HCT116 (cell line): Measurements from ENCODE around the gene SCOC. TPM values are rescaled to one million over a fixed set of nuclear protein-coding genes. Genes with fewer than 3 reads are reported as not detected.

Source experiments
- ATAC-seq: fragments of 200-7000 bp; cut with Tn5 transposase; 2 replicates; pipeline ENCODE4 v1.9.1; 2020; ENCODE audit warnings: mild to moderate bottlenecking, moderate library complexity
- BruUV-seq: library from RNA; stranded (reverse); fragments of 400-500 nt; replicated peaks from 2 replicates; lab custom pipeline; 2021; lab: Mats Ljungman, UMichigan
- CTCF ChIA-PET: fragments of 300-600 bp; sonication (Branson Sonifier 250); formaldehyde crosslinking; loops from one replicate; lab custom pipeline; 2021; ENCODE audit warnings: antibody characterized with exemption; lab: Charles Lee
- POLR2A ChIA-PET: fragments of 300-600, 350-600 bp; sonication (Branson Sonifier 250); formaldehyde crosslinking; loops from one replicate; lab custom pipeline; 2021; ENCODE audit warnings: antibody characterized with exemption; lab: Charles Lee
- RAD21 ChIA-PET, 2 experiments: fragments of 300-600 bp; sonication (Branson Sonifier 250); formaldehyde crosslinking; loops; one replicate each; lab custom pipeline; 2023; ENCODE audit warnings: low total read pairs in 2 of 2; ENCODE audit not compliant: uncharacterized antibody in 2 of 2, unreplicated experiment in 2 of 2, low non-redundant PET in 1 of 2; lab: Charles Lee
- DNase-seq: peaks from one replicate; pipeline ENCODE4 v3.0.0-alpha.2; 2010; ENCODE audit warnings: low read depth, low spot score
- H2AFZ ChIP-seq: fragments of 200-600 bp; shearing (Covaris generic), sonication (generic); 2 replicates; pipeline ENCODE4 v1.6.1; 2017; ENCODE audit warnings: low read depth, mixed run types, mixed read lengths, antibody characterized with exemption, low read length; ENCODE audit not compliant: poor library complexity, severe bottlenecking
- H3K27ac ChIP-seq: 2 replicates; pipeline ENCODE4 v1.5.1; 2012; ENCODE audit warnings: low read depth, low read length
- H3K27me3 ChIP-seq: fragments of 200-600 bp; sonication (generic); 2 replicates; pipeline ENCODE4 v1.6.1; 2016; ENCODE audit warnings: mixed run types, low read length, mixed read lengths; ENCODE audit not compliant: insufficient read depth
- H3K36me3 ChIP-seq, 2 experiments: fragments of 200-500 bp in 1 of 2; fragments of 200-600 bp in 1 of 2; sonication (Bioruptor generic) in 1 of 2; sonication (generic) in 1 of 2; 2 replicates each; pipeline versions ENCODE4 v1.5.1 to v1.6.1; 2014 to 2016; ENCODE audit warnings: low read length in 2 of 2, inconsistent platforms in 1 of 2, mixed read lengths in 1 of 2, mixed run types in 1 of 2; ENCODE audit not compliant: insufficient read depth in 2 of 2, control insufficient read depth in 1 of 2
- H3K4me1 ChIP-seq, 2 experiments: fragments of 200-600 bp in 1 of 2; sonication (generic) in 1 of 2; 2 replicates each; pipeline versions ENCODE4 v1.5.1 to v1.6.1; 2012 to 2017; ENCODE audit warnings: low read length in 2 of 2, inconsistent platforms in 1 of 2, mild to moderate bottlenecking in 1 of 2, mixed read lengths in 1 of 2, mixed run types in 1 of 2, moderate library complexity in 1 of 2; ENCODE audit not compliant: insufficient read depth in 2 of 2, control insufficient read depth in 1 of 2
- H3K4me2 ChIP-seq: fragments of 200-600 bp; sonication (generic); 2 replicates; pipeline ENCODE4 v1.6.1; 2017; ENCODE audit warnings: mixed run types, low read length, mixed read lengths
- H3K4me3 ChIP-seq, 2 experiments: fragments of 200-600 bp in 1 of 2; sonication (generic) in 1 of 2; replicated peaks in 1 of 2; 2 replicates each; pipeline ENCODE4 v1.5.1; 2011 to 2016; ENCODE audit warnings: low read length in 2 of 2, control low read depth in 1 of 2, low read depth in 1 of 2, mild to moderate bottlenecking in 1 of 2, mixed read lengths in 1 of 2, mixed run types in 1 of 2
- H3K79me2 ChIP-seq: fragments of 200-600 bp; sonication (generic); 2 replicates; pipeline ENCODE4 v1.6.1; 2017; ENCODE audit warnings: mild to moderate bottlenecking, mixed run types, low read length, moderate library complexity, mixed read lengths; ENCODE audit not compliant: insufficient read depth
- H3K9ac ChIP-seq: fragments of 200-600 bp; sonication (generic); 2 replicates; pipeline ENCODE4 v1.6.1; 2016; ENCODE audit warnings: low read length, mixed read lengths
- H3K9me2 ChIP-seq: fragments of 200-600 bp; sonication (generic), shearing (Covaris generic); 2 replicates; pipeline ENCODE4 v1.6.1; 2017; ENCODE audit warnings: mixed run types, mild to moderate bottlenecking, moderate library complexity; ENCODE audit not compliant: insufficient read depth
- H3K9me3 ChIP-seq, 2 experiments: fragments of 200-500 bp in 1 of 2; fragments of 200-600 bp in 1 of 2; sonication (Bioruptor generic) in 1 of 2; sonication (generic) in 1 of 2; 2 replicates each; pipeline ENCODE4 v1.6.1; 2014 to 2017; ENCODE audit warnings: low read length in 2 of 2, mixed read lengths in 2 of 2, inconsistent platforms in 1 of 2, low read depth in 1 of 2, mild to moderate bottlenecking in 1 of 2, mixed run types in 1 of 2, moderate library complexity in 1 of 2; ENCODE audit not compliant: control insufficient read depth in 1 of 2, insufficient read depth in 1 of 2
- H4K20me1 ChIP-seq: fragments of 200-600 bp; sonication (generic), shearing (Covaris generic); 2 replicates; pipeline ENCODE4 v1.6.1; 2017; ENCODE audit warnings: mixed run types, mild to moderate bottlenecking, moderate library complexity; ENCODE audit not compliant: insufficient read depth
- ATF3 ChIP-seq: IDR thresholded peaks from 2 replicates; pipeline ENCODE4 v1.6.1; 2012
- CBX3 ChIP-seq: IDR thresholded peaks from 2 replicates; pipeline ENCODE4 v1.6.1; 2012; ENCODE audit warnings: low read depth
- CTCF ChIP-seq, 3 experiments: fragments of 200-600 bp in 1 of 3; sonication (generic) in 1 of 3; IDR thresholded peaks in 2 of 3; conservative IDR thresholded peaks in 1 of 3; 2 replicates each; pipeline ENCODE4 v1.5.1; 2012 to 2017; ENCODE audit warnings: low read depth in 2 of 3, low read length in 2 of 3, antibody characterized with exemption in 1 of 3, borderline replicate concordance in 1 of 3, control low read depth in 1 of 3, mild to moderate bottlenecking in 1 of 3, mixed read lengths in 1 of 3, mixed run types in 1 of 3, moderate library complexity in 1 of 3; ENCODE audit not compliant: insufficient read depth in 1 of 3
- EGR1 ChIP-seq: IDR thresholded peaks from 2 replicates; pipeline ENCODE4 v1.6.1; 2012; ENCODE audit warnings: low read depth
- ELF1 ChIP-seq: IDR thresholded peaks from 2 replicates; pipeline ENCODE4 v1.6.1; 2012; ENCODE audit warnings: low read depth, borderline replicate concordance
- EZH2 ChIP-seq: fragments of 200-600 bp; sonication (generic); IDR thresholded peaks from 2 replicates; pipeline ENCODE4 v1.6.1; 2017; ENCODE audit warnings: antibody characterized with exemption, mixed run types
- EZH2phosphoT487 ChIP-seq: fragments of 200-600 bp; IDR thresholded peaks from 2 replicates; pipeline ENCODE4 v1.6.1; 2018; ENCODE audit warnings: antibody characterized with exemption, borderline replicate concordance
- JUND ChIP-seq: IDR thresholded peaks from 2 replicates; pipeline ENCODE4 v1.6.1; 2012
- MAX ChIP-seq: IDR thresholded peaks from 2 replicates; pipeline ENCODE4 v1.6.1; 2012
- POLR2A ChIP-seq: IDR thresholded peaks from 2 replicates; pipeline ENCODE4 v1.7.0; 2011; ENCODE audit warnings: borderline replicate concordance; ENCODE audit not compliant: insufficient read depth, insufficient read length; ENCODE audit errors: extremely low read depth
- POLR2AphosphoS5 ChIP-seq: IDR thresholded peaks from 2 replicates; pipeline ENCODE4 v1.6.1; 2011; ENCODE audit warnings: mild to moderate bottlenecking, low read depth, low read length, moderate library complexity
- SIN3A ChIP-seq: IDR thresholded peaks from 2 replicates; pipeline ENCODE4 v1.6.1; 2012; ENCODE audit warnings: low read depth
- SP1 ChIP-seq: IDR thresholded peaks from 2 replicates; pipeline ENCODE4 v1.6.1; 2012; ENCODE audit warnings: low read depth
- SRF ChIP-seq: IDR thresholded peaks from 2 replicates; pipeline ENCODE4 v1.6.1; 2012; ENCODE audit warnings: low read depth
- TCF7L2 ChIP-seq: IDR thresholded peaks from 2 replicates; pipeline ENCODE4 v1.7.0; 2011; ENCODE audit warnings: borderline replicate concordance, inconsistent platforms; ENCODE audit not compliant: insufficient read depth, insufficient read length; ENCODE audit errors: extremely low read depth
- YY1 ChIP-seq: IDR thresholded peaks from 2 replicates; pipeline ENCODE4 v1.6.1; 2011; ENCODE audit warnings: low read length, low read depth, moderate library complexity, mild to moderate bottlenecking; ENCODE audit not compliant: insufficient replicate concordance; ENCODE audit errors: extremely low read depth
- intact Hi-C: fragments of 100-400 bp; cut with micrococcal nuclease; formaldehyde crosslinking; loops from 2 replicates; pipeline ENCODE4 v1.10.0; 2022
- total RNA-seq: library from RNA; stranded (reverse); gene quantifications from one replicate; pipeline ENCODE4 v1.2.1, GENCODE V29; 2021; ENCODE audit not compliant: unreplicated experiment

Gene SCOC
- total RNA-seq, 1 experiment from 2014 or later: 52.2 TPM

- CTCF ChIA-PET: interaction anchor here (1.1 kb wide), 2 partner anchors 13 to 17 kb away, joined by 4 to 5 read pairs; no protein-coding TSS in a partner anchor
- intact Hi-C loops: no loop called here
- Histone ChIP-seq H2AFZ (peak overlapping the region; percentile 93), H3K4me3 (peak overlapping the region in 1 of 2 experiments; percentile 24; a peak in 1 of 4 replicates), H3K9me2 (no peaks in the 10 kb centered on the region), H3K36me3 (no peaks in the 10 kb centered on the region), H3K9ac (no peak overlapping the region), H4K20me1 (no peaks in the 10 kb centered on the region), H3K4me1 (peaks cover 2 to 7% of the 10 kb centered on the region in 2 experiments; a peak in 3 of 4 replicates), H3K4me2 (peak overlapping the region; percentile 65), H3K9me3 (no peaks in the 10 kb centered on the region), H3K79me2 (no peaks in the 10 kb centered on the region), H3K27me3 (no peaks in the 10 kb centered on the region), H3K27ac (no peak overlapping the region)
- peak; percentile 31 for DNase-seq
- TF ChIP-seq MAX: 0 out of 2 replicates have a peak, but pooled peaks have one; percentile 40
- no peak for TF ChIP-seq SIN3A
- TF ChIP-seq POLR2AphosphoS5: peak; percentile 31; the same call in 1 of the 2 replicates
- peak; percentile 48; the same call in 1 of the 2 replicates for TF ChIP-seq CBX3
- TF ChIP-seq TCF7L2: no peak
- peak; percentile 49; the same call in 1 of the 2 replicates for TF ChIP-seq ELF1
- BruUV-seq: no TSS peak
- RAD21 ChIA-PET: no interaction called here
- POLR2A ChIA-PET: no interaction called here
- ATAC-seq: peak; percentile 59
These were observed 30.1 kb upstream of the SCOC start for GRCh38 chr4:140343303-140343702.

DNA sequence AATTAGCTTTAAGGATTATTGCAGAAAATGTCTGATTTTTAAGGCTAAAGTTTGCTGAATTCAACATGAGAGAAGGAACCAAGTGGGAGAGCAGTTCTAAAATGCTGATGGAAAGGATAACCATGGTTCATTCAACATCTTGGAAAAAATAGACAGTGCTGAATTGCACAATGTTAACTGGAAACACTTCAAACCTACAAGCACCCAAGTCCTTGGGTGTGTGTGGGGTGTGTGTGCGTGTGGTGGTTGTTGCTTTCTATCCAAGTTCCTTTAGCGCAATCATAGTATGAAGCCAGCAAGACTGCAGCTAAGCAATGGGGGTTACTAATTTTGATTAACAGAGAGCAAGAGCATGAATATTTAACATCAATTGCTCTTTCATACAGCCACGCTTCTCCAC is 29.3 kb upstream of the SCOC start:
- intact Hi-C loops: no loop called here

More for the DNA sequence above, 29.3 kb upstream of the SCOC start:
- H3K9me2 ChIP-seq: no peaks in the 10 kb centered on the region
- ChIA-PET POLR2A (no interaction called here), CTCF (interaction anchor here (1.1 kb wide), 2 partner anchors 14 to 16 kb away, joined by 4 to 5 read pairs; no protein-coding TSS in a partner anchor), RAD21 (no interaction called here)
- no peak overlapping the region for H3K4me3 ChIP-seq
- DNase-seq (no peak), ATAC-seq (no peak)
- peak overlapping the region; percentile 93 for H2AFZ ChIP-seq
- H3K79me2 ChIP-seq: no peaks in the 10 kb centered on the region
- no peak overlapping the region for H3K9ac ChIP-seq
- no peaks in the 10 kb centered on the region for H3K36me3 ChIP-seq
- H3K4me1 ChIP-seq: peaks cover 2 to 7% of the 10 kb centered on the region in 2 experiments; a peak in 3 of 4 replicates
- no peak overlapping the region for H3K4me2 ChIP-seq
- BruUV-seq: no TSS peak
- no peaks in the 10 kb centered on the region for H3K9me3 ChIP-seq
- no peaks in the 10 kb centered on the region for H4K20me1 ChIP-seq
- H3K27ac ChIP-seq: no peak overlapping the region
- TF ChIP-seq POLR2A: no peak
- no peak for TF ChIP-seq CTCF (IDR thresholded peaks at IDR 0.05 in 2 of 3, conservative IDR thresholded peaks at IDR 0.05 in 1 of 3; ENCODE audit: borderline replicate concordance in 1 of 3, insufficient read depth in 1 of 3, low read depth in 2 of 3, low read length in 2 of 3)
- no peak for TF ChIP-seq TCF7L2
- TF ChIP-seq YY1: no peak
- TF ChIP-seq EGR1: no peak
- no peak for TF ChIP-seq SRF
- no peak for TF ChIP-seq SP1
- TF ChIP-seq EZH2: no peak
- TF ChIP-seq JUND: no peak
- TF ChIP-seq EZH2phosphoT487: no peak
- TF ChIP-seq ATF3: no peak
- H3K27me3 ChIP-seq: no peaks in the 10 kb centered on the region
